Measurements from ENCODE around the gene NUDT5.
A peak's percentile ranks its signal among the peaks of the same experiment; 100 is the strongest.

Gene NUDT5

DNA sequence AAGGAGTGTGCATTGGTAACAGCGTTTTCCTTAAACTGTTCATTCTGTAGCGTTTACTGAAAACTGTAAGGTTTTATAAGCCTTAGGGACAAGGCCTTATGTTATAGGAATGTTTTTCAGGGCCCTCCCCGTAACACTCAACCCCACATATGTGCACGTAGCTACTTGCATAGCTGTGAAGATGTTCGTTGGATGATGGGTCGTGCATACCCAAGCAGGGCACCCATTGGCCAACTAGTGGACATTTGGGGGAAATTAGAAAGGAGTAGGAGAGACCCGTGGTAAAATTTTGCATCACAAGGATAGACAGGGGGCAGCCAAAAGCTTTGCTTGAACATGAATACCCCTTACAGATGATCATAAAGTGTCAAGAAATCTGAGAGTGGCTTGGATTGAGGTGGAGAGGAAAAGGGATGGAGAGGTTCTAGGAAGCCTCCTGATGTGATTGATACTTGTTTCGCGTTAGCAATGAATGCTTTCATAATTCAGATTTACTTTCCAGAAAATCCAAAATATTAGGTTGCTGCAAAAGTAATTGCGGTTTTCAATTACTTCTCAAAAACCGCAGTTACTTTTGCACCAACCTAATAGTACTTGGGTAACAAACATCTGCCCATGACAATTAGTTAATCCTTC lies 65.3 kb downstream of the NUDT5 start:
- TF ChIP-seq, protein P1, sequence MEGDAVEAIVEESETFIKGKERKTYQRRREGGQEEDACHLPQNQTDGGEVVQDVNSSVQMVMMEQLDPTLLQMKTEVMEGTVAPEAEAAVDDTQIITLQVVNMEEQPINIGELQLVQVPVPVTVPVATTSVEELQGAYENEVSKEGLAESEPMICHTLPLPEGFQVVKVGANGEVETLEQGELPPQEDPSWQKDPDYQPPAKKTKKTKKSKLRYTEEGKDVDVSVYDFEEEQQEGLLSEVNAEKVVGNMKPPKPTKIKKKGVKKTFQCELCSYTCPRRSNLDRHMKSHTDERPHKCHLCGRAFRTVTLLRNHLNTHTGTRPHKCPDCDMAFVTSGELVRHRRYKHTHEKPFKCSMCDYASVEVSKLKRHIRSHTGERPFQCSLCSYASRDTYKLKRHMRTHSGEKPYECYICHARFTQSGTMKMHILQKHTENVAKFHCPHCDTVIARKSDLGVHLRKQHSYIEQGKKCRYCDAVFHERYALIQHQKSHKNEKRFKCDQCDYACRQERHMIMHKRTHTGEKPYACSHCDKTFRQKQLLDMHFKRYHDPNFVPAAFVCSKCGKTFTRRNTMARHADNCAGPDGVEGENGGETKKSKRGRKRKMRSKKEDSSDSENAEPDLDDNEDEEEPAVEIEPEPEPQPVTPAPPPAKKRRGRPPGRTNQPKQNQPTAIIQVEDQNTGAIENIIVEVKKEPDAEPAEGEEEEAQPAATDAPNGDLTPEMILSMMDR (IDR thresholded peaks at IDR 0.05; ENCODE audit: low read depth, low read length, missing control alignments), result peak; percentile 59
- peak; percentile 54 for DNase-seq (ENCODE audit: extremely low read depth, low read depth)
- peak overlapping the region; percentile 61 for H3K4me3 ChIP-seq (replicated peaks; ENCODE audit: low read depth, low read length)

DNA sequence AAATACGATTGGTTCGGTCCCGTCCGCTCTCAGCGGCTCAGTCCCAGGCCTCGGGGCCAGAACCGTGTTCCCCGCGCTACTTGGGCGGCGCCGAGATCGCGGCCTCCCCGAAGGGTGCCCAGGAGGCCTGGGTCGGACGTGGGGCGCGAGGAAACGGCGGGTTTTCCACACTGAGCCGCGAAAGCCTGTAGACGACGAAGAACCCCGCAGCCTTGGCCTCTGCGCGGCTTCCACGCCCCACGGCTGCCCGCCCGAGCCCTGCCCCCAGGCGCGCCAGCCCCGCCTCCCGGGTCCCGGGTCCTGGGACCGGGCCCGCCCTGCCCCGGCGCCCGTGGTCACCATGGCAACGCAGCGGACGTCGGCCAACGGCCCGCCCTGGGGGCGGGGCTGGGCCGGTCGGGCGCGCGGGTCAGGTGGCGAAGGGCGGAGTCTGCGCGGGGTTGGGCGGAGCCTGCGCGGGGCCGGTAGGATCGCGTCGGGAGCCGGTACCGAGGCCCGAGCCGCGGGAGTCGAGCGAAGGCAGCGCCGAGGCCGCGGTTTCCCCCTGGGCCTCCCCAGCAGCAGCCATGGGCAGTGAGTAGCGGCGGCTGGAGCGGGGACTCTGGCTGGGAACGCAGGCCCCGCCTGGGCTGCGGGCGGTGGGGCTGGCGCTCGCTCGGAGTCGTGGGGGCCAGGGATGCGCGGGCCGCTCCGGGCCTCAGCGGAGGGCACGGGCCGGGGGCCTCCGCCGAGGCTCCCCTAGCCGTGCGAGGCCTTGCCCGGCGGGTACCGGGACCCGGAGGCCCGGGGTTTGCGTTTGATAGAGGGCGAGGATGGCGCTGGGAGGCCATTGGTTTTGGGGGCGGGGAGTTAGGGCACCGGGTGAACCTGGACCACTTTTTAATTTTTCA lies 66.2 kb downstream of the NUDT5 start, which contains the start of gene SEC61A2:
TSS of gene SEC61A2 (plus strand) at position 456 of the 890 bp plus-strand sequence. CDS start at position 567, 111 bp downstream.
- DNase-seq (ENCODE audit: extremely low read depth, low read depth), result peak; percentile 37
- TF ChIP-seq, protein P1 (IDR thresholded peaks at IDR 0.05; ENCODE audit: low read depth, low read length, missing control alignments), result no peak
- peak within 1 kb of the TSS; percentile 61 for H3K4me3 ChIP-seq (replicated peaks; ENCODE audit: low read depth, low read length)

DNA sequence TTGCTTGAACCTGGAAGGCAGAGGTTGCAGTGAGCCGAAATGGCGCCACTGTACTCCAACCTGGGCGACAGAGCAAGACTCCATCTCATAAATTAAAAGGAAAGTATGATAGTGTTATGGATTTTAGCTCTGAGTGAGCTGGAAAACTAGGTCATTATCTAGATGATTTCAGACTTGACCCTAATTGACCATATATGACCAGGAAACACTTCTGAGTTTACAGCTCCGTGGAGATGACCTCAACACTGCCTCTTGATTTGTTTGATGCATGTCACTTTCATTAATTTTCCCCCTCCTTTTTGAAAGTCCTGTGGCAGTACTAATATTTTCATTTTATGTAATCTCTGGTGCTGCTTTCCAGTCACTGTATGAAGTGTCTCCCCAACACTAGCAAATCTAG lies 74.0 kb downstream of the NUDT5 start:
- no peak overlapping the region for H3K4me3 ChIP-seq (replicated peaks; ENCODE audit: low read depth, low read length)
- no peak for DNase-seq (ENCODE audit: extremely low read depth, low read depth)
- TF ChIP-seq, protein P1 (IDR thresholded peaks at IDR 0.05; ENCODE audit: low read depth, low read length, missing control alignments), result no peak

Measured in HFF-Myc (cell line).